GM18511 (cell line): ENCODE results near the gene CD47.

ENCODE experiments used
- ATAC-seq: cut with Tn5 transposase; IDR thresholded peaks from one replicate; pipeline ENCODE4 v1.9.1; 2021; ENCODE audit warnings: mild to moderate bottlenecking, moderate library complexity; ENCODE audit not compliant: unreplicated experiment

Gene CD47

GRCh38 chr3:108021131-108021530 lies 69.7 kb downstream of the CD47 start:
- ATAC-seq = no peak

GRCh38 chr3:108018552-108018951 lies 72.3 kb downstream of the CD47 start:
- no peak for ATAC-seq

DNA sequence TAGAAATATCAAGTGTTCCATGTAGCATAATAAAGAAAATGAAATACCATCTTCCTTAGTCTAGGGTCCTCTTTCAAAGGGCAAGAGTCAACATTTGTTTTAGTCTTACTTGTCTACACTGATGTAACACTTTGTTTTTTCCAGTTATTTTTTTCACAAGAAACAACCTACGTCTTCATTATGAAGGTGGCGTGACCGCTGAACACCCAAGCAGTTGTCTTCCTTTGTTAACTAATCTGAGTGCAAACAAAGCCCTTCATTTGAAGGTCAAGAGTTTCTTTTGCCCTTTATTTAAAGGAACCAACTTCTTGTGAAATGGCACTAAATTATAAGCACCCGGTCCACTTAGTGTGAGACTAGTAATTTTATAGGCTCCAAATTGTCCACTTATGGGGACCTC lies 73.2 kb downstream of the CD47 start:
- ATAC-seq = no peak

DNA sequence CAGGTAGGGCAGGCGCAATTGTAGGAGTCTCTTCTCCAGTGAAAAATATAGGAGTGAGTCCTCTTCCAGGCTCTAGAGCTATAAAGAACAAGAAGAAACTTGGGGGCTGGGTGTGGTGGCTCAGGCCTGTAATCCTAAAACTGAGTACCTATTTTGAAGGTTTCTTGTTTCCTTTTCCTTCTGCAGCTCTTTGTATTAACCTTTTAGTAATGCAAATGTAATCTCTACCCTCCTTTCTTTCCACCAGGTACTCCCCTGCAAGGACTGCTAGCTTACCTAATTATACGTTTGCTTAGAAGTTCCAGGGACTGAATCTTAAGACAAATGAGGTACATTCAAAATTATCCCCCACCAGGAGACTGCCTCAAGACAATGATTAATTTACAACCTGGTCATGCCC lies 75.9 kb downstream of the CD47 start:
- ATAC-seq = no peak

- ATAC-seq = no peak
Observed at GRCh38 chr3:108013141-108014055, 77.4 kb downstream of the CD47 start.

GRCh38 chr3:108012304-108012703 lies 78.5 kb downstream of the CD47 start:
- ATAC-seq = no peak

DNA sequence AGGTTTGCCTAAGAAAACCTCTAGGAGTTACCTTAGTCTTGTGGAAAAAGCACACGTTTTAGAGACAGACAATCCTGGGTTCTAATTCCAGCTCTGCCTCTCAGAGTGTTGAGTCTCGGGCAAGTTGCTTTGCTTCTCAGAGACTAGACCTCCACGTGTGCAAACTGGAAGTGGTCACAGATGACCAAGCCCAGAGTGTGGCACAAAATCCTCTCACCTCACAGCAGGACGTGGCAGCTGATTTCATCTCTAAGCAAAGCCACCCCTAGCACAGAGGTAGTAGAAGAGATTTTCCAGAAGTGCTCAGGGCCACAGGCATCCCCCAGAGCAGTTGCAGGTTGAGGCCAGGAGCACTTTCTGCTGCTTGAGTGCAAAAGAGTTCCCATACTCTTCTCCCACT lies 79.2 kb downstream of the CD47 start:
- no peak for ATAC-seq

DNA sequence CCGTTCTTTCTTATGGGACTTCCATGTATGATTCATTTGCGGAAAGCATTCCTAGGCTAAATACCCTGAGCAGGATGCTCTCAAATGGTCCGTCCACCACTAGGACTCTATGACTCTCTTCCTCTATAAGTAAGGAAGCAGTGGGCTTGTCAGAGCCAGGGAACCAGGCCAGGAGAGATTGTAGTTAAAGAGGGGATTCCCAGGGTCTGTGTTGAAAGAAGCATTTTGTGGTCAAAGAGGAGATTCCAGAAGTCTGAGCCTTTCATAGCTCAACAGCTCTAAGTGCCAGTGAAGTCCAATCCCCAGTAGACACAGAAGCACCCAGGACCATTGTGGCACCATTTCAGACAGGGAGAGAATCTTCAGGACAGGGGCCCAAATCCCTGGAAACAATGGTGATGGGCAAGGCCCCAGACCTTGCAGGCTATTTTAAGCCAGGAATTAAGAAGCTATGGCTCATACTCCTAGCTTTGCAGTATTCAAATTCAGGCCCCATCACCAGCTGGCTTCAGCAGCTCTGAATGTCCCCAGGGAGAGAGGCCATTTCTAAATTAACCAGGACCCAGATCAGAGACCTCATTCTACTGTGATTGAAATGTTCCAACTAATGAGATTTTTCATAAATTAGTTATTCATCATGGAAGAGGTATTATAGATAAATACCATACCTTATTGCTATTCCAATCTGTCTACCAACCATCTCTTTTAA lies 81.7 kb downstream of the CD47 start:
- ATAC-seq = peak; percentile 41

- no peak for ATAC-seq
Observed at GRCh38 chr3:108008106-108008505, 82.7 kb downstream of the CD47 start.

DNA sequence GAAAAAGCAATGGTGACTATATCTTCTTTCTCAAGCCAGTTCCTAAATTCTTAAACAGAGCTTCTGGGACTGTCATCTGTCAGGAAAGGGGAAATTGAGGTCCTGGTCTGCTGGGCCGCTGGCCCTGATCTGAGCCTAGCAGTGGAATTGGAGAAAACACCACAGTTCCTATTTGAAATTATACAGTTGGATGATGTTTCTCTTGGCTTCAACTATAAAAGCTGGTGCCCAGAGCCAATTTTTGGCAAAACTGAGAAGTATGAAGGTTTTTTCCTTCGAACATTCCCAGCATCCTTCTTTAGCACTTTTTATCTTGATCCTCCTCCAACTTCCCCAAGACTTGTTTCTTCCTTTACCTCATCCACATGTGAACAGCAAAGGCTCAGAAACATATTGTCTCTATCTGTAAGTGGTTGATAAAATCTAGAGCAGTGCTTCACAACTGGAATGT lies 83.9 kb downstream of the CD47 start:
- ATAC-seq = no peak

DNA sequence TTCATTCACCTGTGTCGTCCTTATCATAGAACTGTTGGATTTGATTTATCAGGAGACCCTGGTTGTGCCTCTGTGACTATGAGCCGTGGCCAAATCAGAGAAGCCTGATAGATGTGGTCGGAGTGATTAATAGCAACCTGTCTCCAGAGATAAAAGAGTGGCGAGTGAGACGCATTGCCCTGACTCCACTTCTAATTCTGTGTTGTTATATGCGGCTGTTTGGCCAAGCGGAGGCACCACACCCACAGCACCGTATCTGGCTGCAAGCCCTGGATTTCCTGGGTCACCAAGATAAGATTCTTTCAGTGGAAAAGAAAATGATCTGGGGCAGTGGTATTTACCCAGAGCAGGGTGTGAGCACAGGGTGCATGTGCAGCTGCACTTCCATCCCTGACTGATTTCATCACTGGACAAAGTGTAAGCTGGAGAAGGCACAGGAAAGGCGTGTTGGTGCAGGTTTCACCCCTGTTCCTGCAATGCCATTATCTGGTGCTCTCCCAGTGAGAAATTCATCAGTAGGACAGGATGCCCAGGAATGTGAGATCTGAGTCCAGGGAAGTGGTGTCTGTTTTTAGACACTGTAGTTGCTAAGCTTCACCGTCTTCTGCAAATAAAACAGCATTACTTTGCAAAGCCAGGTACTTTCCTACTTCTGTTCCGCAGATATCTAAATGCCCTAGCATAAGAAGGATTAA lies 84.6 kb downstream of the CD47 start:
- no peak for ATAC-seq

DNA sequence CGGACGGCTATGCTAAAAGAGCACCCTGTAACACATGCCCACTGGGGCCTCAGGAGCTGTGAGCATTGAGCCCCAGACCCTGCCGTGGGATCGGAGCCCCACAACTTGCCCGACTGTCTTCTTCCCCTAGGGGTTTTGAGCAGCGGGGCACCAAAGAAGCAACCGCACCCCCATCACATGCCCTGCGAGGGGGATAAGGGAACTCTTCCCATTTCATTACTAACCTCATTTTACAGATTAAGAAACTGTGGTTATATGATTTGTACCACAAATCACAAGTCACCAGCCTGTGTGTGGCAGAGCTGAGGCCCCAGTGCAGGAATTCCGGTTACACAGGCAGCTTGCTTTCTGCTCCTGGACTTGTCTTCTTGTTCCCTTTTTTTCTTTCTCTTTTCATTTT lies 86.2 kb downstream of the CD47 start:
- ATAC-seq = no peak

DNA sequence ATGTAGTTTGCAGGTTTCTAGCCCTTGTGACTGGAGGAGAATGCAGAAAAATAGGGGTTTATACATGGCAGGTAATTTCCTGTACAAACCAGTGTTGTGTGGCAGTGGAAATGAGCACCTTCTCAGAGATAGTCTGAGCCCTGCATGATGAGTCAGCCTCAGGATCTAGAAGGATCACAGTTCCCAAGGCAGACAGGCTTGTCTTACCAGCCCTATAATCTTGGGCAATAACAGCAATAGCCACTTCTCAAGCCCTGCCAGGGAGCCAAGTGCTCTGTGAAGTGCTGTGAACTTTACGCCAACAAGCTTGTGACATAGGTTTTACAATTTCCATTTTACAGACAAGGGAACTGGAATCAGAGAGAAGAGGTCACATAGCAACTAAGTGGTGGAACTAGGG lies 89.4 kb downstream of the CD47 start:
- no peak for ATAC-seq

- no peak for ATAC-seq
Observed at GRCh38 chr3:107999215-107999775, 91.5 kb downstream of the CD47 start.

GRCh38 chr3:107997671-107998070 lies 93.2 kb downstream of the CD47 start:
- no peak for ATAC-seq

DNA sequence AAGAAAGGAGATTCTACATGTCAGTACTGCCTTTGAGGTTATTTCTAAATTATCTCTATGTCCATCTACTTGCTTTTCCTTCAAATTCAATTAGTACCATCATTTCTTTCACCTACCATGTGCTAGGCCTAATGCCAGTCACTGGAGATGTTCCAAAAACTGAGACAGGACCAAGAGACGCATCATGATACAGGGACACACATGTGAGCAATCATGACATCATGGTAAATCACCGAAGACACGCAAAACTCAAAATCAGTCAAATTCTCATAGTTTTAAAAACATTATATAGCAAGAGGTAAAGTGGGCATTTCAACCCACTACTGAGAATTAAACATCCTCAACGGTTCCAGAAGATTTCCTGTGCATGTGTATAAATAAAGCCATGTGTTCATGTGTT lies 95.0 kb downstream of the CD47 start:
- ATAC-seq = no peak

- ATAC-seq = no peak
Observed at GRCh38 chr3:107994956-107995715, 95.7 kb downstream of the CD47 start.

GRCh38 chr3:107994181-107994580 lies 96.7 kb downstream of the CD47 start:
- no peak for ATAC-seq

DNA sequence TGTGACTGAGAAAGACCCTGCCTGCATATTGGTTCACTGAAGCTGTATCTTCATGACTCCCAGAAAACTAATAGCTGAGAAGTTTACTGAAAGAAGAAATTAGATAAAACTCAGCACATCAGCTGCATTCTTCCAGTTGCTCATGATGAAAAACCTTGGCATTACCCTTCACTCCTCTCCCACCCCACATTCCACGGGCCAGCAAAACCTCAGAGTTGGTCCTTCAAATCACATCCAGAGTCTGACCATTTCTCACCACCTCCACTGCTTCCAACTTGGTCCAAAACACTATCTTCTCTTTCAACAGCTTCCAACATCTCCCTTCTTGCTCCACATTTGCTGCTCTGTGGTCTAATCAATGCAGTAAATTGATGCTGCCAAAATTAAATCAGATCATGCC lies 97.1 kb downstream of the CD47 start:
- no peak for ATAC-seq
